H1 (cell line): ENCODE data around the gene COL4A2. TPM values are rescaled to one million over a fixed set of nuclear protein-coding genes. Genes with fewer than 3 reads are reported as not detected.

Experiments
- CTCF ChIA-PET: fragments of 300-600 bp; sonication (Branson Sonifier 250); formaldehyde crosslinking; loops from one replicate; lab custom pipeline; 2021; ENCODE audit not compliant: partially characterized antibody; lab: Charles Lee
- POLR2A ChIA-PET: fragments of 300-600 bp; sonication (Branson Sonifier 250); formaldehyde crosslinking; loops from one replicate; lab custom pipeline; 2021; ENCODE audit warnings: inconsistent platforms; ENCODE audit not compliant: partially characterized antibody; lab: Charles Lee
- DNase-seq, 2 experiments: peaks; one replicate each; pipeline versions ENCODE4 v3.0.0 to v3.0.0-alpha.2; 2010 to 2022; ENCODE audit warnings: low spot score in 2 of 2, low read depth in 1 of 2, mixed read lengths in 1 of 2
- FAIRE-seq: peaks from 2 replicates; lab custom pipeline; 2011; peaks lifted over from hg19 to GRCh38; lab: Jason Lieb, UNC
- H2AFZ ChIP-seq: 2 replicates; pipeline ENCODE4 v1.8.1; 2012; ENCODE audit warnings: low read length, inconsistent platforms
- H2AK5ac ChIP-seq: 2 replicates; pipeline ENCODE4 v1.6.1; 2013; ENCODE audit warnings: low read depth, low read length
- H2BK120ac ChIP-seq: replicated peaks from 2 replicates; pipeline ENCODE3; 2013; ENCODE audit warnings: low read depth, low read length, inconsistent platforms
- H2BK12ac ChIP-seq: 2 replicates; pipeline ENCODE4 v1.6.1; 2013; ENCODE audit warnings: low read depth, low read length
- H2BK15ac ChIP-seq: 2 replicates; pipeline ENCODE4 v1.6.1; 2013; ENCODE audit warnings: low read length
- H2BK20ac ChIP-seq: 2 replicates; pipeline ENCODE4 v1.6.1; 2013; ENCODE audit warnings: low read length
- H2BK5ac ChIP-seq: 2 replicates; pipeline ENCODE4 v1.6.1; 2013; ENCODE audit warnings: low read depth, low read length
- H3K14ac ChIP-seq: 2 replicates; pipeline ENCODE4 v1.6.1; 2013; ENCODE audit warnings: inconsistent platforms; ENCODE audit not compliant: insufficient read length
- H3K18ac ChIP-seq: 2 replicates; pipeline ENCODE4 v1.6.1; 2013; ENCODE audit warnings: low read length; ENCODE audit errors: extremely low read depth
- H3K23ac ChIP-seq: 2 replicates; pipeline ENCODE4 v1.6.1; 2013; ENCODE audit warnings: inconsistent platforms; ENCODE audit not compliant: insufficient read length
- H3K23me2 ChIP-seq: 2 replicates; pipeline ENCODE4 v1.6.1; 2013; ENCODE audit warnings: low read depth, low read length
- H3K27ac ChIP-seq: 2 replicates; pipeline ENCODE4 v1.6.1; 2011; ENCODE audit warnings: low read depth, low read length, inconsistent platforms
- H3K27me3 ChIP-seq, 4 experiments: replicated peaks in 1 of 4; 1 replicate in 1 of 4; 2 replicates in 3 of 4; pipeline versions ENCODE4 v1.6.1 to v1.8.1; 2011 to 2013; ENCODE audit warnings: low read length in 3 of 4, mild to moderate bottlenecking in 3 of 4, inconsistent platforms in 2 of 4, mixed read lengths in 2 of 4, moderate library complexity in 1 of 4; ENCODE audit not compliant: control insufficient read depth in 3 of 4, insufficient read depth in 3 of 4; ENCODE audit errors: extremely low read depth in 1 of 4
- H3K36me3 ChIP-seq, 4 experiments: 2 replicates each; pipeline versions ENCODE4 v1.6.1 to v1.8.1; 2011 to 2013; ENCODE audit warnings: mild to moderate bottlenecking in 4 of 4, low read length in 3 of 4, moderate library complexity in 2 of 4, control low read depth in 1 of 4, inconsistent platforms in 1 of 4; ENCODE audit not compliant: insufficient read depth in 4 of 4, control insufficient read depth in 2 of 4
- H3K4ac ChIP-seq: replicated peaks from 2 replicates; pipeline ENCODE3; 2013; ENCODE audit warnings: low read length, low read depth, mixed read lengths, inconsistent platforms; ENCODE audit not compliant: insufficient read length
- H3K4me1 ChIP-seq, 4 experiments: replicated peaks in 1 of 4; 1 replicate in 1 of 4; 2 replicates in 3 of 4; pipeline versions ENCODE4 v1.6.1 to v1.8.1; 2011 to 2013; ENCODE audit warnings: low read length in 3 of 4, inconsistent platforms in 2 of 4, mixed read lengths in 1 of 4; ENCODE audit not compliant: insufficient read depth in 4 of 4, control insufficient read depth in 3 of 4
- H3K4me2 ChIP-seq, 2 experiments: 2 replicates each; pipeline versions ENCODE4 v1.6.1 to v1.8.1; 2011 to 2013; ENCODE audit warnings: low read depth in 2 of 2, low read length in 2 of 2, control low read depth in 1 of 2, inconsistent platforms in 1 of 2, mild to moderate bottlenecking in 1 of 2; ENCODE audit not compliant: insufficient read depth in 1 of 2
- H3K4me3 ChIP-seq, 4 experiments: fragments of 200-600, 300-600 bp in 1 of 4; sonication (generic), shearing (Covaris generic), sonication (Bioruptor Twin) in 1 of 4; 2 replicates each; pipeline versions ENCODE4 v1.5.1 to v1.8.1; 2011 to 2016; ENCODE audit warnings: low read length in 4 of 4, low read depth in 3 of 4, control low read depth in 2 of 4, inconsistent platforms in 2 of 4, mild to moderate bottlenecking in 2 of 4, mixed read lengths in 1 of 4, moderate library complexity in 1 of 4; ENCODE audit not compliant: insufficient read depth in 2 of 4; ENCODE audit errors: extremely low read depth in 1 of 4
- H3K56ac ChIP-seq: replicated peaks from 2 replicates; pipeline ENCODE3; 2013; ENCODE audit warnings: low read depth, mild to moderate bottlenecking, mixed read lengths, low read length, inconsistent platforms; ENCODE audit not compliant: insufficient read length
- H3K79me1 ChIP-seq: 2 replicates; pipeline ENCODE4 v1.6.1; 2013; ENCODE audit warnings: low read depth, low read length, control low read depth
- H3K79me2 ChIP-seq, 2 experiments: 2 replicates each; pipeline versions ENCODE4 v1.6.1 to v1.8.1; 2012 to 2013; ENCODE audit warnings: low read length in 2 of 2, mild to moderate bottlenecking in 2 of 2, inconsistent platforms in 1 of 2; ENCODE audit not compliant: insufficient read depth in 2 of 2, control insufficient read depth in 1 of 2
- H3K9ac ChIP-seq, 4 experiments: replicated peaks in 1 of 4; 1 replicate in 1 of 4; 2 replicates in 3 of 4; pipeline versions ENCODE4 v1.6.1 to v1.8.1; 2011 to 2013; ENCODE audit warnings: low read depth in 3 of 4, low read length in 3 of 4, control low read depth in 2 of 4, mild to moderate bottlenecking in 2 of 4, moderate library complexity in 2 of 4, inconsistent platforms in 1 of 4; ENCODE audit errors: extremely low read depth in 1 of 4
- H3K9me3 ChIP-seq, 2 experiments: 2 replicates each; pipeline versions ENCODE4 v1.6.1 to v1.8.1; 2012 to 2013; ENCODE audit warnings: mild to moderate bottlenecking in 2 of 2, moderate library complexity in 2 of 2, control low read depth in 1 of 2, inconsistent platforms in 1 of 2, low read depth in 1 of 2, low read length in 1 of 2, mixed read lengths in 1 of 2; ENCODE audit not compliant: insufficient read depth in 2 of 2
- H4K20me1 ChIP-seq, 2 experiments: replicated peaks in 1 of 2; 2 replicates each; pipeline versions ENCODE3 to v1.8.1; 2011 to 2013; ENCODE audit warnings: inconsistent platforms in 2 of 2, low read length in 2 of 2, mild to moderate bottlenecking in 1 of 2; ENCODE audit not compliant: insufficient read depth in 2 of 2, control insufficient read depth in 1 of 2
- H4K5ac ChIP-seq: 2 replicates; pipeline ENCODE4 v1.6.1; 2013; ENCODE audit warnings: low read length, low read depth, mixed read lengths, inconsistent platforms; ENCODE audit not compliant: insufficient read length
- H4K8ac ChIP-seq: 2 replicates; pipeline ENCODE4 v1.8.0; 2013; ENCODE audit warnings: mild to moderate bottlenecking, moderate library complexity, low read length, inconsistent platforms; ENCODE audit not compliant: insufficient read depth; ENCODE audit errors: extremely low read depth
- H4K91ac ChIP-seq: replicated peaks from 2 replicates; pipeline ENCODE3; 2013; ENCODE audit warnings: low read length, mixed read lengths, inconsistent platforms; ENCODE audit not compliant: insufficient read length
- BACH1 ChIP-seq: IDR thresholded peaks from 2 replicates; pipeline ENCODE4 v1.6.1; 2012; ENCODE audit warnings: low read length, improper control_type of control experiment
- CBX5 ChIP-seq: fragments of 300-800, 300-1000 bp; sonication (generic); IDR thresholded peaks from 2 replicates; pipeline ENCODE4 v1.7.1; 2016; ENCODE audit warnings: antibody characterized with exemption, low read length, low read depth
- CBX8 ChIP-seq: fragments of 300-800, 300-1000 bp; sonication (generic); IDR thresholded peaks from 2 replicates; pipeline ENCODE4 v1.7.1; 2016; ENCODE audit warnings: low read depth, low read length, borderline replicate concordance
- EZH2 ChIP-seq: fragments of 200-600 bp; sonication (generic); IDR thresholded peaks from 2 replicates; pipeline ENCODE4 v1.7.1; 2012; ENCODE audit warnings: low read depth, mild to moderate bottlenecking, moderate library complexity, low read length, inconsistent platforms; ENCODE audit not compliant: severe bottlenecking
- SIN3A ChIP-seq, 2 experiments: IDR thresholded peaks in 1 of 2; conservative IDR thresholded peaks in 1 of 2; 2 replicates each; pipeline ENCODE4 v1.6.1; 2011 to 2012; ENCODE audit warnings: low read length in 2 of 2, improper control_type of control experiment in 1 of 2, low read depth in 1 of 2, mild to moderate bottlenecking in 1 of 2
- SP4 ChIP-seq: IDR thresholded peaks from 2 replicates; pipeline ENCODE4 v1.6.1; 2012; ENCODE audit warnings: low read length, inconsistent platforms
- TEAD4 ChIP-seq: IDR thresholded peaks from 2 replicates; pipeline ENCODE4 v1.6.1; 2012; ENCODE audit warnings: low read depth, low read length, inconsistent platforms, mixed read lengths
- YY1 ChIP-seq: IDR thresholded peaks from 2 replicates; pipeline ENCODE4 v1.6.1; 2011; ENCODE audit warnings: low read depth, mild to moderate bottlenecking, low read length
- WGBS, 2 experiments: shearing (Covaris generic) in 1 of 2; methylation state at CpG; one replicate each; pipeline versions ENCODE4 v1.1.6 to v1.1.7; 2013 to 2015; ENCODE audit warnings: low lambda C conversion rate in 2 of 2, mixed read lengths in 2 of 2, inconsistent platforms in 1 of 2, low coverage in 1 of 2, missing lambda C conversion rate in 1 of 2; ENCODE audit not compliant: insufficient replicate concordance in 2 of 2, insufficient coverage in 1 of 2, insufficient read length in 1 of 2; ENCODE audit errors: extremely low coverage in 1 of 2, missing lambda C conversion rate in 1 of 2; 5-methylcytosine and 5-hydroxymethylcytosine counted together
- polyA plus RNA-seq, 7 experiments: library from polyadenylated mRNA; depleted of rRNA in 3 of 7; stranded (reverse) in 5 of 7; unstranded in 2 of 7; fragments of >200 nt in 5 of 7; fragments of 200-250 nt in 2 of 7; gene quantifications; 1 replicate in 5 of 7; 2 replicates in 1 of 7; 4 replicates in 1 of 7; pipeline versions ENCODE4 v1.2.1 to v1.2.3, GENCODE V29; 2011 to 2013; ENCODE audit warnings: missing spikeins in 2 of 7, mixed read lengths in 2 of 7
- total RNA-seq: library from RNA; stranded (reverse); fragmentation: NEBNext Ultra II Directional; extraction: Animal tissue kit (Norgen Biotek cat#: 25700); gene quantifications from 2 replicates; pipeline ENCODE4 v1.2.1, GENCODE V29; 2021

Gene COL4A2
- total and polyA plus RNA-seq, 2 of the 8 experiments (the other 6 are each of a cell fraction or from before 2014, with no cell fraction given): 80.4 to 87.3 TPM

- Histone ChIP-seq H3K9ac (no peak overlapping the region), H3K14ac (no peak overlapping the region), H2BK5ac (no peak overlapping the region; the same call in 1 of the 2 replicates), H3K23ac (no peak overlapping the region), H2AFZ (no peak overlapping the region), H3K79me1 (peaks cover 4% of the 10 kb centered on the region; the same call in 1 of the 2 replicates), H2BK15ac (no peak overlapping the region), H3K27me3 (no peaks in the 10 kb centered on the region), H2AK5ac (no peak overlapping the region), H3K4me2 (peak overlapping the region; percentile 38 to 49; a peak in 1 of 4 replicates), H2BK20ac (no peak overlapping the region), H3K36me3 (no peaks in the 10 kb centered on the region), H3K9me3 (no peaks in the 10 kb centered on the region), H4K91ac (no peak overlapping the region), H2BK12ac (no peak overlapping the region), H3K4ac (no peak overlapping the region), H3K56ac (no peak overlapping the region), H3K4me3 (no peak overlapping the region; a peak in 1 of 8 replicates), H3K18ac (peak overlapping the region; percentile 17; the same call in 1 of the 2 replicates), H3K23me2 (no peaks in the 10 kb centered on the region), H3K4me1 (peaks cover 6 to 13% (median 9%) of the 10 kb centered on the region in 4 experiments; a peak in 6 of 7 replicates), H3K27ac (no peak overlapping the region), H3K79me2 (peaks cover 0 to 13% of the 10 kb centered on the region in 2 experiments; a peak in 2 of 4 replicates), H4K8ac (no peak overlapping the region; the same call in 1 of the 2 replicates), H4K20me1 (no peaks in the 10 kb centered on the region), H4K5ac (no peak overlapping the region)
- WGBS, 2 experiments: 65% methylated on average over 10 of the region's 10 CpGs; no CpG with 5 or more reads in 1 of the 2 experiments
- CTCF ChIA-PET: interaction anchor here (0.6 to 2.8 kb wide), 14 partner anchors 10 to 113 kb away, joined by 3 to 13 read pairs (median 3); no protein-coding TSS in a partner anchor
- POLR2A ChIA-PET: interaction anchor here (1.1 to 4.6 kb wide), 2 partner anchors 7 to 38 kb away, joined by 3 to 34 read pairs; partner anchors contain the start of genes COL4A1 and COL4A2
- FAIRE-seq (peak; percentile 42), DNase-seq (no peak)
- TF ChIP-seq CBX8 (no peak), SP4 (no peak), BACH1 (no peak), EZH2 (no peak), SIN3A (conservative IDR thresholded peaks at IDR 0.05 in 1 of 2, IDR thresholded peaks at IDR 0.05 in 1 of 2; ENCODE audit: low read depth in 1 of 2, low read length in 2 of 2) (0 out of 4 replicates have a peak, but pooled peaks of 1 of the 2 experiments have one; percentile 49), CBX5 (no peak), TEAD4 (no peak), YY1 (no peak)
- TF ChIP-seq, all 59 proteins: peak for 1
- H2BK120ac ChIP-seq: no peak overlapping the region
Observed at GRCh38 chr13:110299283-110299840, 7.7 kb upstream of the COL4A2 start.
